Uterus (tissue), 4 donors: ENCODE results near the gene LENEP. TPM values are rescaled to one million over a fixed set of nuclear protein-coding genes. Genes with fewer than 3 reads are reported as not detected.

Experiments used
- DNase-seq, 2 donors: peaks; one replicate each; pipeline ENCODE4 v3.0.0-alpha.2; 2019 to 2020
- H3K27ac ChIP-seq, 2 donors: fragments of 200-600 bp; sonication (generic); 1 replicate in 1 of 2; 2 replicates in 1 of 2; pipeline ENCODE4 v1.5.1; 2016 to 2018
- H3K27me3 ChIP-seq, 2 donors: fragments of 200-600 bp; sonication (generic); one replicate each; pipeline ENCODE4 v1.5.1; 2018 to 2019; ENCODE audit warnings: control low read depth in 1 of 2
- H3K36me3 ChIP-seq, 2 donors: fragments of 200-600 bp; sonication (generic); one replicate each; pipeline ENCODE4 v1.5.1; 2019; ENCODE audit warnings: control low read depth in 1 of 2
- H3K4me1 ChIP-seq, 2 donors: fragments of 200-600 bp; sonication (generic); one replicate each; pipeline ENCODE4 v1.5.1; 2018 to 2019; ENCODE audit warnings: control low read depth in 1 of 2
- H3K4me3 ChIP-seq, 2 donors: fragments of 200-600 bp; sonication (generic); 1 replicate in 1 of 2; 2 replicates in 1 of 2; pipeline ENCODE4 v1.5.1; 2018 to 2019; ENCODE audit warnings: mild to moderate bottlenecking in 1 of 2
- H3K9me3 ChIP-seq, 2 donors: fragments of 200-600 bp; sonication (generic); one replicate each; pipeline ENCODE4 v1.5.1; 2019; ENCODE audit warnings: control low read depth in 1 of 2
- POLR2A ChIP-seq, 2 donors: fragments of 450-650 bp; IDR thresholded peaks; one replicate each; pipeline ENCODE4 v1.6.1; 2016; ENCODE audit warnings: antibody characterized with exemption in 2 of 2, mild to moderate bottlenecking in 1 of 2, moderate library complexity in 1 of 2
- intact Hi-C: fragments of 100-400 bp; cut with DNase I; formaldehyde crosslinking; loops from one replicate; pipeline ENCODE4 v1.15.1; 2023; ENCODE audit warnings: low total_unique reads
- total RNA-seq, 4 donors: library from RNA; depleted of rRNA in 3 of 4; stranded (reverse); fragments of >200 nt in 3 of 4; gene quantifications; one replicate each; pipeline versions ENCODE4 v1.1.0 to v1.2.4, GENCODE V29; 2014 to 2023
- TF ChIP-seq, protein P1 (sequence below), 4 experiments: fragments of 200-600 bp in 2 of 4; fragments of 450-650 bp in 2 of 4; sonication (generic) in 2 of 4; IDR thresholded peaks; one replicate each; pipeline ENCODE4 v1.5.1; 2016 to 2019; ENCODE audit warnings: antibody characterized with exemption in 4 of 4, mild to moderate bottlenecking in 2 of 4, moderate library complexity in 1 of 4
- donor health status: DM: yes; HTN: yes; CAD: no.

LENEP gene
- total RNA-seq, 4 donors from 2014 or later, result 0.83 TPM; not detected in 3

DNA sequence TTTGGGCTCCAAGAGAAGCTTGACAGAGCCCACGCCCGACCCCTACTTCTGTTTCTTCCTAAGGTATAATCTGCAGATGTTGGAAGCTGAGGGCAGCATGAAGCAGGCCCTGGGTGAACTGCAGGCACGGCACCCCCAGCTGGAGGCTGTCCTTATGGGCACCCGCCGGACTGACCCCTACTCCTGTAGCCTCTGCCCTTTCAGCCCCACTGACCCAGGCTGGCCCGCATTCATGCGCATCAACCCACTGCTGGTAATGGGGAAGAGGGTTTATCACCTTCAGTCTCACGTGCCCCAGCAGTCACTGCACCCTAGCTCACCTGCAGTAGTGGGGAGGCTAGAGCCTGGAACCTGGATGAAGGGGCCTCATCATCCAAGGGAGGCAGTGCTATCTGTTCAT lies 3.1 kb upstream of the LENEP start:
- intact Hi-C loops, result no loop called here
- TF ChIP-seq POLR2A (IDR thresholded peaks at IDR 0.05), result no peak
- TF ChIP-seq, protein P1, sequence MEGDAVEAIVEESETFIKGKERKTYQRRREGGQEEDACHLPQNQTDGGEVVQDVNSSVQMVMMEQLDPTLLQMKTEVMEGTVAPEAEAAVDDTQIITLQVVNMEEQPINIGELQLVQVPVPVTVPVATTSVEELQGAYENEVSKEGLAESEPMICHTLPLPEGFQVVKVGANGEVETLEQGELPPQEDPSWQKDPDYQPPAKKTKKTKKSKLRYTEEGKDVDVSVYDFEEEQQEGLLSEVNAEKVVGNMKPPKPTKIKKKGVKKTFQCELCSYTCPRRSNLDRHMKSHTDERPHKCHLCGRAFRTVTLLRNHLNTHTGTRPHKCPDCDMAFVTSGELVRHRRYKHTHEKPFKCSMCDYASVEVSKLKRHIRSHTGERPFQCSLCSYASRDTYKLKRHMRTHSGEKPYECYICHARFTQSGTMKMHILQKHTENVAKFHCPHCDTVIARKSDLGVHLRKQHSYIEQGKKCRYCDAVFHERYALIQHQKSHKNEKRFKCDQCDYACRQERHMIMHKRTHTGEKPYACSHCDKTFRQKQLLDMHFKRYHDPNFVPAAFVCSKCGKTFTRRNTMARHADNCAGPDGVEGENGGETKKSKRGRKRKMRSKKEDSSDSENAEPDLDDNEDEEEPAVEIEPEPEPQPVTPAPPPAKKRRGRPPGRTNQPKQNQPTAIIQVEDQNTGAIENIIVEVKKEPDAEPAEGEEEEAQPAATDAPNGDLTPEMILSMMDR (IDR thresholded peaks at IDR 0.05), result no peak
- peaks cover 0 to 3% of the 10 kb centered on the region in 2 donors for H3K4me1 ChIP-seq
- no peak for DNase-seq
- no peaks in the 10 kb centered on the region for H3K27me3 ChIP-seq
- no peak overlapping the region for H3K4me3 ChIP-seq
- H3K36me3 ChIP-seq, result no peaks in the 10 kb centered on the region
- H3K27ac ChIP-seq, result no peak overlapping the region
- H3K9me3 ChIP-seq, result no peaks in the 10 kb centered on the region

DNA sequence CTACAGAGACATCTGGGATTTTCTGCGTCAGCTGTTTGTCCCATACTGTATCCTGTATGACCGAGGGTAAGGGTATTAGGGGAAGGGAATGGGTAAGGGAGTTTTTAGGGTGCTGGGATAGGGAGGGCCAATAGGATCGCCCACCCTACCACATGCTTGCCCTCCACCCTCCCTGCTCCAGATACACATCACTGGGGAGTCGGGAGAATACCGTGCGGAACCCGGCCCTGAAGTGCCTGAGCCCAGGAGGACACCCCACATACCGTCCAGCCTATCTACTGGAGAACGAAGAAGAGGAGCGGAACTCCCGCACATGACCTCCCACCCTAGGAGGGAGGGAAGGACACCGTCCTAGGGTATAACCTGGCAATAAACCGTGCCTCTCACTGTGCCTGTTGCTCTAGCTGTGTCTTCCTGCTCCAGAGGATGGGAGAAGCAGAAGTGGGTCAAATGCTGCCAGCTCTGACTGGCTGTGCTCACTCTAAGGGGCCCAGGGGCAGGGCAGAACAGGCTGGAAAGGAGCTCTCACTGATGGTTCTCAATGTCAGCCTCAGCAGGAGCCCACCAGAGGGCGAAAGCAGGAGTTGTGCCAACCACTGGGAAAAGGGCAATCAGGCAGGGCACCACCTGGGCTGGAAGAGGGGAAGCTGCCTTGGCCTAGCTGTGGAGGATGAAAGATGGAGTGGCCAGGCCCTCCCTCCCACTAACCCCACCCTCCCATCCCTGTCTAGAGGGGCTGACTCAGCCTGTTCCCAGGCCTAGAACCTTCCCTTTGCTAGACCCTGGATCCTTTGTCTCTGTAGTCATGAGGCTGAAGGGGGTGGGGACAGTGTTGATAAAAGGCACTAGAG lies 440 bp upstream of the LENEP start:
- peaks cover 0 to 3% of the 10 kb centered on the region in 2 donors for H3K4me1 ChIP-seq
- intact Hi-C loops, result no loop called here
- no peaks in the 10 kb centered on the region for H3K9me3 ChIP-seq
- no peaks in the 10 kb centered on the region for H3K27me3 ChIP-seq
- no peak overlapping the region for H3K27ac ChIP-seq
- no peaks in the 10 kb centered on the region for H3K36me3 ChIP-seq
- no peak overlapping the region for H3K4me3 ChIP-seq
- TF ChIP-seq, protein P1 (IDR thresholded peaks at IDR 0.05), result no peak
- no peak for TF ChIP-seq POLR2A (IDR thresholded peaks at IDR 0.05)
- no peak for DNase-seq

DNA sequence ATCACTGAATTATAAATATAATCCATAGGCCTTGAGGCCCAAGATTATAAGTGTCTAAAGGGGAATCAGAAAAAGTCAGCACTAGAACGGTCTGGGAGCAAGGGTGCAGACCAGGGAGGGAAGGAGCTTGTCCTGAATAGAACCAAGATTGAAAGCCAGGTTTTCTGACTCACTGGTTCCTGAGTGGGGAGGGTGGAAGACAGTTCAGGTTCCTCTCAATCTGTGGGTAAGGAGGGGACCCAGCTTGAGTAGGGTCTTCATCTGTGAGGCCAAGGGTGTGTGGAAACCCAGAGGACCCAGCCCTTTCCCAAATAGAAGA lies 842 bp downstream of the LENEP start:
- no peak overlapping the region for H3K4me3 ChIP-seq
- DNase-seq, result no peak
- no peaks in the 10 kb centered on the region for H3K36me3 ChIP-seq
- no peaks in the 10 kb centered on the region for H3K9me3 ChIP-seq
- intact Hi-C loops, result no loop called here
- H3K27me3 ChIP-seq, result no peaks in the 10 kb centered on the region
- TF ChIP-seq, protein P1 (IDR thresholded peaks at IDR 0.05), result no peak
- no peak for TF ChIP-seq POLR2A (IDR thresholded peaks at IDR 0.05)
- peaks cover 0 to under 1% of the 10 kb centered on the region in 2 donors for H3K4me1 ChIP-seq
- no peak overlapping the region for H3K27ac ChIP-seq

DNA sequence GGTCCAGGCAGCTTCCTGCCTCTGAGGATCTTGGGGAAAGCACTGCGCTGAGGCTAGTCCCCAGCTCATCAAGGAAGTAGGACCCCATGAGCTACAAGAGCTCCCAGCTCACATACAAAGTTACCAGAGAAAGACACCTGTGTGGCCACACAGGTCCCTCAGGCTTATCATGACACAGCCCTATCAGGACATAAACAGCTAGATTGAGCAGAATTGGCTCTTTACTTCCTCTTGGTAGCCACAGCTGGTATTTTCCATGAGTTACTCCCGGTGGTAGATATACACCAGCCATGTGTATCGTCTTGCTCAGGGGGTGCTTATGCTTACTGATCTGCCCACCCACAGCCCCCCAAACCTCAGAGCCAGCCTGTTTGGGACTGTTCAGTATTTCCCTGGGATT lies 1.2 kb downstream of the LENEP start:
- intact Hi-C loops, result no loop called here
- DNase-seq, result no peak

More for the DNA sequence above, 1.2 kb downstream of the LENEP start:
- Histone ChIP-seq H3K27me3 (no peaks in the 10 kb centered on the region), H3K27ac (no peak overlapping the region), H3K4me1 (peaks cover 0 to 4% of the 10 kb centered on the region in 2 donors), H3K36me3 (no peaks in the 10 kb centered on the region), H3K9me3 (no peaks in the 10 kb centered on the region), H3K4me3 (no peak overlapping the region)
- TF ChIP-seq POLR2A (IDR thresholded peaks at IDR 0.05), result no peak
- TF ChIP-seq, protein P1 (IDR thresholded peaks at IDR 0.05), result no peak
